Nephron (organoid): ENCODE data around the gene CCBE1.
A peak's percentile ranks its signal among the peaks of the same experiment; 100 is the strongest.

Experiments used
- H3K27ac Mint-ChIP-seq, 3 experiments: 2 replicates each; pipeline ENCODE4 v1.8.0; 2020; ENCODE audit warnings: mixed read lengths in 3 of 3, mild to moderate bottlenecking in 2 of 3, moderate library complexity in 1 of 3
- H3K27me3 Mint-ChIP-seq: 2 replicates; pipeline ENCODE4 v1.8.0; 2021; ENCODE audit warnings: low read depth, mild to moderate bottlenecking, moderate library complexity, mixed read lengths
- H3K36me3 Mint-ChIP-seq: 2 replicates; pipeline ENCODE4 v1.8.0; 2020; ENCODE audit warnings: low read depth, mixed read lengths
- H3K4me1 Mint-ChIP-seq: 2 replicates; pipeline ENCODE4 v1.8.0; 2020; ENCODE audit warnings: mixed read lengths
- H3K4me3 Mint-ChIP-seq, 3 experiments: 2 replicates each; pipeline ENCODE4 v1.8.0; 2020; ENCODE audit warnings: mild to moderate bottlenecking in 3 of 3, mixed read lengths in 3 of 3, moderate library complexity in 2 of 3
- H3K9me3 Mint-ChIP-seq: 2 replicates; pipeline ENCODE4 v1.8.0; 2020; ENCODE audit warnings: mixed read lengths
- TF ChIP-seq, protein P1 (sequence below), 3 experiments: fragments of 200-600 bp; sonication (generic); IDR thresholded peaks; one replicate each; pipeline ENCODE4 v1.5.0; 2021; ENCODE audit warnings: antibody characterized with exemption in 3 of 3; ENCODE audit not compliant: unreplicated experiment in 3 of 3

CCBE1 gene

DNA sequence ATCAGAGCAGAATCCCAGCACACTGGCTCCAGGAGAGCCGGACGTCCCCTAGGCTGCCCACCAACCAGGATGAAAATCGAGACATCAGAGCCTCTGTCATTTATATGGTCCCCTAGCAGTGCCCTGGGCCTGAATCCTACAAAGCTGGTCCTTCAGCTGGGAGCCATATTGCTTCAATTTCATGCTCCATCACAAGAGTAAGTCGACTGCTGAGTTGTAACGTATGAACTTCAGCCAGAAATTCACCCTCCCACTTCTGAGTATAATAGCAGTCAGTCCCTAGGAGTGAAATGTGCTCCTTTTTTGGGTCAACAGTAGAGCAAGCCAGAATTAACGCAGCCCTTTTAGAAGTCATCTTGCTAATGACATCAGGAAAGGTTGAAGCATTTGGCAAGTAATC is 126.4 kb downstream of the CCBE1 start:
- no peaks in the 10 kb centered on the region for H3K9me3 Mint-ChIP-seq
- no peaks in the 10 kb centered on the region for H3K36me3 Mint-ChIP-seq
- peaks cover 75% of the 10 kb centered on the region for H3K4me1 Mint-ChIP-seq
- H3K27ac Mint-ChIP-seq = peak overlapping the region; percentile 79 to 89 (median 87)
- H3K27me3 Mint-ChIP-seq = no peaks in the 10 kb centered on the region
- TF ChIP-seq, protein P1, sequence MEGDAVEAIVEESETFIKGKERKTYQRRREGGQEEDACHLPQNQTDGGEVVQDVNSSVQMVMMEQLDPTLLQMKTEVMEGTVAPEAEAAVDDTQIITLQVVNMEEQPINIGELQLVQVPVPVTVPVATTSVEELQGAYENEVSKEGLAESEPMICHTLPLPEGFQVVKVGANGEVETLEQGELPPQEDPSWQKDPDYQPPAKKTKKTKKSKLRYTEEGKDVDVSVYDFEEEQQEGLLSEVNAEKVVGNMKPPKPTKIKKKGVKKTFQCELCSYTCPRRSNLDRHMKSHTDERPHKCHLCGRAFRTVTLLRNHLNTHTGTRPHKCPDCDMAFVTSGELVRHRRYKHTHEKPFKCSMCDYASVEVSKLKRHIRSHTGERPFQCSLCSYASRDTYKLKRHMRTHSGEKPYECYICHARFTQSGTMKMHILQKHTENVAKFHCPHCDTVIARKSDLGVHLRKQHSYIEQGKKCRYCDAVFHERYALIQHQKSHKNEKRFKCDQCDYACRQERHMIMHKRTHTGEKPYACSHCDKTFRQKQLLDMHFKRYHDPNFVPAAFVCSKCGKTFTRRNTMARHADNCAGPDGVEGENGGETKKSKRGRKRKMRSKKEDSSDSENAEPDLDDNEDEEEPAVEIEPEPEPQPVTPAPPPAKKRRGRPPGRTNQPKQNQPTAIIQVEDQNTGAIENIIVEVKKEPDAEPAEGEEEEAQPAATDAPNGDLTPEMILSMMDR (IDR thresholded peaks at IDR 0.05; ENCODE audit: unreplicated experiment in 3 of 3) = no peak
- H3K4me3 Mint-ChIP-seq = no peak overlapping the region

DNA sequence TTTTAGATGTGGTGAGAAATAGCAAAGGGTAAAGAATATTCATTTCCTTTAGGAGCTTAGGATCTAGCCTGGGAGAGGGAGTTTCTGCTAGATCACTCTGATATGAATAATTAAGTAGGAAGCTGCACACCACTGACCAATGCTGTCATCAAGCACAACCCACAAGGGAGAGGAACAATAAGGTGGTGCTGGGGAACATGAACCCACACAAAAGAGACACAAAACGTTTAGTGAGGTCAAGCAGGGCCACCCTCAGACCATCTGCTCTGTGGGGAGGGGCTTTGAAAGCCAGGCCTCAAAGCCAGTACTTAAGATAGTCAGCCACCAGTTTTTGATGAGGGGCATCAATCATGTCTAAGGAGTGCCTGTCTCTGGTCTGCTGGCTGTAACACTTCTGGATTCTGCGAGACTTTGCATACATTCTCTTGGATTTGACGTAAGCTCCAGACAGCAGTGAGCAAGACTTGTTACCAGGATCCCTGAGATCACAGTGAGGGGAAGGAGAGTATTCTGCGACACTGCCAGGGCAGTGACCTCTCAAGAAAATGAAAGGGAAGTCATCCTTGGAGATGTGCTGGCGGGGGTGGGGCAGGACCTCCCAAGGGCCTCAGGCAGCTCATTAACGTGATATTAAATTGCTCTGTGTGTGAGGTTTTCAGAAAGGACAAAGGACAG is 127.0 kb downstream of the CCBE1 start:
- Mint-ChIP-seq H3K4me3 (no peak overlapping the region), H3K36me3 (no peaks in the 10 kb centered on the region), H3K9me3 (no peaks in the 10 kb centered on the region), H3K27me3 (no peaks in the 10 kb centered on the region), H3K27ac (peak overlapping the region; percentile 79 to 89 (median 87)), H3K4me1 (peaks cover 73% of the 10 kb centered on the region)
- TF ChIP-seq, protein P1 (IDR thresholded peaks at IDR 0.05; ENCODE audit: unreplicated experiment in 3 of 3) = no peak

DNA sequence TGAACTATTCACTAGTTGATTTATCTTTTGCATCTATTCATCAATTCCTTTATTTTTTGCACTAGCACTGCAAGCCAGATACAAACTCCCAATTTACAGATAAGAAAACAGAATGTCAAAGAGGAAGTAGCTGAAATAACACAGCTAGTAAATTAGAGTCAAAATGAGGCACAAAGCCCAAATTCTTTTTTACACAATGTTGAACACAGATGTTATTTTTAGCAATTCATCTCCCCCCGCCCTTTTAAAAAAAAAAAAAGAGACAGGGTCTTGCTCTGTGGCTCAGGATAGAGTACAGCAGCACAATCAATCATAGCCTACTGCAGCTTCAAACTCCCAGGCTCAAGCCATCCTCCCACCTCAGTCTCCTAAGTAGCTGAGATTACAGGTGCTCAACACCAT is 127.8 kb downstream of the CCBE1 start:
- TF ChIP-seq, protein P1 (IDR thresholded peaks at IDR 0.05; ENCODE audit: unreplicated experiment in 3 of 3) = no peak
- no peaks in the 10 kb centered on the region for H3K27me3 Mint-ChIP-seq
- H3K36me3 Mint-ChIP-seq = no peaks in the 10 kb centered on the region
- H3K9me3 Mint-ChIP-seq = no peaks in the 10 kb centered on the region
- H3K4me1 Mint-ChIP-seq = peaks cover 71% of the 10 kb centered on the region
- peak overlapping the region; percentile 79 to 89 (median 87) for H3K27ac Mint-ChIP-seq
- no peak overlapping the region for H3K4me3 Mint-ChIP-seq

DNA sequence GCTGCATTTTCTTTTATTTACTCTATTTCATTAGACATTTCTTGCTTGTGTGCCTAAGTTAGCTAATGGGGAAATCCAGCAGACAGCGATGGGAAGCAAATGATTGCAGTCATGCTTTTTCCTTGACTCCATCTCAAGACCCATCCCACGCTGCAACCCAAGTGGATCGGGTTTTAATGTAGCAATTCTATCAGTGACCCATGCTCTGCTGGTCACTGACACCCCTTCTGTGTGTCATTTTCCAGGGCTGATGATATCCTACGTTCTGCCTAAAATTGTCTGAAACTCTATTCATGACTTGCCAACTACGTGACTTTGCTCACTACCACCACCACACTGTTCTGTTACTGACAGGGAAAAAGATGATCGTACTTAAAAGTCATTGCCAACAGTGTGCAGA is 129.8 kb downstream of the CCBE1 start:
- Mint-ChIP-seq H3K27ac (peak overlapping the region; percentile 46 to 83 (median 63)), H3K4me1 (peaks cover 72% of the 10 kb centered on the region), H3K27me3 (no peaks in the 10 kb centered on the region), H3K9me3 (no peaks in the 10 kb centered on the region), H3K36me3 (peaks cover 3% of the 10 kb centered on the region), H3K4me3 (peak overlapping the region in 1 of 3 experiments; percentile 12)
- TF ChIP-seq, protein P1 (IDR thresholded peaks at IDR 0.05; ENCODE audit: unreplicated experiment in 3 of 3) = no peak

DNA sequence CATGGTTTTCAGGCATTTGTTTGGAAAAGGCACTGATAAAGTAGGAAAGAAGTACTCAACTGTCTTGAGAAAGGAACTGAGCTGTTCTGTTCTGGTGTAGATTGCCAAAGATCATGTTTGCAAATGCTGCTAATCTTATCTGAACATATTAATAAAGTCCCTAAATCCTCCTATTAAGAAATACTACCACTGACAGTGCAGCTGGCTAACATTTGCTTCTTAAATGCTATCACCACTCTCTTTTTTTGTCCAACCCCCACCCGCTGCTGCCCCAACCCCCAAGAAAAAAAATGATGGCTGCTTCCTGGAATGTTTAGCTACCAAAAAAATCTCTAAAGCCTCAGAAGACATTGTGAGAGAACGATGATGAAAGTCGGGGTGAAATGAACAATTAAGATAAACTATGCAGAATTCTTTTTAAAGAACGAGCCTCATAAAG is 130.7 kb downstream of the CCBE1 start:
- peaks cover 3% of the 10 kb centered on the region for H3K36me3 Mint-ChIP-seq
- H3K27ac Mint-ChIP-seq = peak overlapping the region; percentile 65 to 91 (median 83)
- H3K4me3 Mint-ChIP-seq = peak overlapping the region in 1 of 3 experiments; percentile 7
- no peaks in the 10 kb centered on the region for H3K27me3 Mint-ChIP-seq
- no peaks in the 10 kb centered on the region for H3K9me3 Mint-ChIP-seq
- peaks cover 77% of the 10 kb centered on the region for H3K4me1 Mint-ChIP-seq
- TF ChIP-seq, protein P1 (IDR thresholded peaks at IDR 0.05; ENCODE audit: unreplicated experiment in 3 of 3) = no peak

DNA sequence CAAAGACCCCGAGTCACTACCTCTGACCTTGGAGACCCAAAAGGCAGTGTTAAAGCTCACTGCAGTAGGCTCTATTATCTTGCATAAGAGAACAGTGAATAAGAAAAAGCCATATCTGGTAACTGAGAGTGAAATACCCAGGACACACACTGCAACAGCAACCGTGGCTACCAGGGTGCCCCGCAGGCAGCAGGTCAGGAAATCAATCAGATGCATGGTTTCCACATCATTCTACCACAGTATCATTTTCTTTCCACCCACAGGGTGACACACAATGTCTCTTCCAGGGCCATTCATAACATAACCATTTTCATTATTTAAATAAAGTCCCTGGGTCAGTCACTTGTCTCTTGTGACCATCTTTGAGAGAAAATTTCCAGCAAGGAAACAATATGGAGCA is 131.3 kb downstream of the CCBE1 start:
- no peaks in the 10 kb centered on the region for H3K27me3 Mint-ChIP-seq
- H3K4me1 Mint-ChIP-seq = peaks cover 77% of the 10 kb centered on the region
- H3K27ac Mint-ChIP-seq = peak overlapping the region; percentile 65 to 91 (median 83)
- peaks cover 3% of the 10 kb centered on the region for H3K36me3 Mint-ChIP-seq
- no peaks in the 10 kb centered on the region for H3K9me3 Mint-ChIP-seq
- TF ChIP-seq, protein P1 (IDR thresholded peaks at IDR 0.05; ENCODE audit: unreplicated experiment in 3 of 3) = no peak
- H3K4me3 Mint-ChIP-seq = peak overlapping the region in 1 of 3 experiments; percentile 7
